Tibial artery (tissue), 4 donors: ENCODE results near the gene FAM181B.

Source experiments
- DNase-seq, 2 donors: peaks; one replicate each; pipeline ENCODE4 v3.0.0-alpha.2; 2019
- H3K27ac ChIP-seq, 2 donors: fragments of 200-600 bp; sonication (generic) in 1 of 2; 1 replicate in 1 of 2; 2 replicates in 1 of 2; pipeline ENCODE4 v1.5.1; 2018 to 2019; ENCODE audit warnings: mild to moderate bottlenecking in 1 of 2
- H3K27me3 ChIP-seq, 2 donors: fragments of 200-600 bp; sonication (generic) in 1 of 2; one replicate each; pipeline versions ENCODE4 v1.5.1 to v1.6.0; 2016 to 2019
- H3K36me3 ChIP-seq, 3 donors: fragments of 200-600 bp; sonication (generic) in 2 of 3; one replicate each; pipeline ENCODE4 v1.5.1; 2016 to 2019; ENCODE audit warnings: mild to moderate bottlenecking in 2 of 3
- H3K4me1 ChIP-seq, 4 donors: fragments of 200-600 bp; sonication (generic) in 2 of 4; 1 replicate in 3 of 4; 2 replicates in 1 of 4; pipeline ENCODE4 v1.5.1; 2016 to 2019
- H3K4me3 ChIP-seq, 2 donors: fragments of 200-600 bp; sonication (generic) in 1 of 2; 1 replicate in 1 of 2; 2 replicates in 1 of 2; pipeline ENCODE4 v1.5.1; 2018 to 2019; ENCODE audit warnings: mild to moderate bottlenecking in 2 of 2
- H3K9me3 ChIP-seq, 3 donors: fragments of 200-600 bp; sonication (generic) in 1 of 3; one replicate each; pipeline ENCODE4 v1.5.1; 2016 to 2019
- CTCF ChIP-seq, 2 experiments: fragments of 200-600 bp in 1 of 2; fragments of 450-650 bp in 1 of 2; IDR thresholded peaks; one replicate each; pipeline ENCODE4 v1.5.1; 2017 to 2019; ENCODE audit warnings: antibody characterized with exemption in 2 of 2, mild to moderate bottlenecking in 1 of 2, moderate library complexity in 1 of 2
- intact Hi-C: fragments of 100-400 bp; cut with DNase I; formaldehyde crosslinking; loops from one replicate; pipeline ENCODE4 v1.15.0; 2023; ENCODE audit warnings: low total_unique reads

The FAM181B gene

GRCh38 chr11:82680252-82680651, 53.4 kb downstream of the FAM181B start:
- Histone ChIP-seq H3K36me3 (no peaks in the 10 kb centered on the region), H3K4me3 (no peak overlapping the region), H3K9me3 (no peaks in the 10 kb centered on the region), H3K4me1 (no peaks in the 10 kb centered on the region), H3K27ac (no peak overlapping the region), H3K27me3 (no peaks in the 10 kb centered on the region)
- intact Hi-C loops = no loop called here
- no peak for TF ChIP-seq CTCF (IDR thresholded peaks at IDR 0.05)
- DNase-seq = no peak
